Effector memory CD8-positive, alpha-beta T cell (primary cell): Measurements from ENCODE around the gene SIPA1L2.

Experiments used
- ATAC-seq: fragments of 150-1000 bp; cut with Tn5 transposase; replicated peaks from 2 replicates; pipeline ENCODE4 v1.10.0; 2021; ENCODE audit warnings: mild to moderate bottlenecking, moderate library complexity
- DNase-seq, 3 experiments: peaks; one replicate each; pipeline ENCODE4 v3.0.0; 2021
- H3K27ac Mint-ChIP-seq, 2 donors: one replicate each; pipeline ENCODE4 v1.8.0; 2022; ENCODE audit warnings: mild to moderate bottlenecking in 2 of 2, mixed read lengths in 2 of 2, moderate library complexity in 2 of 2
- H3K27me3 Mint-ChIP-seq, 2 donors: one replicate each; pipeline ENCODE4 v1.8.0; 2022; ENCODE audit warnings: mixed read lengths in 2 of 2
- H3K36me3 Mint-ChIP-seq: one replicate; pipeline ENCODE4 v1.8.0; 2022; ENCODE audit warnings: mild to moderate bottlenecking, moderate library complexity, mixed read lengths; ENCODE audit not compliant: insufficient read depth
- H3K4me1 Mint-ChIP-seq, 2 donors: one replicate each; pipeline ENCODE4 v1.8.0; 2022; ENCODE audit warnings: low read depth in 2 of 2, mixed read lengths in 2 of 2
- H3K4me3 Mint-ChIP-seq, 2 donors: one replicate each; pipeline ENCODE4 v1.8.0; 2022; ENCODE audit warnings: mild to moderate bottlenecking in 2 of 2, mixed read lengths in 2 of 2, moderate library complexity in 2 of 2
- H3K9me3 Mint-ChIP-seq, 2 donors: one replicate each; pipeline ENCODE4 v1.8.0; 2022; ENCODE audit warnings: mixed read lengths in 2 of 2

Gene SIPA1L2

DNA sequence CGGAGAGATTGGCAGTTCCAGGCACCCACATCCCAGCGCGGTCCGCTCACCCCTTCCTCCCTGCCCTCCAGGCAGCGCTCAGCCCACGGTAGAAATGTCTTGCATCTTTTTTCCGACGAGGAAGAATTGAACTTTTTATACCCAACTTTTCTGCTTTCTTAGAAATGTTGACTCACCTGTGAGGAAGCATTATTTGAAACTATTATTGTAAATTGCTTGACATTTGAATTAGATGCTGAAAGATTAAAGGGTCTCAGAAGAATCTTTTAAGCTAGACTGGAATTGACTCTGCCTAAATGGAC lies 912 bp upstream of the SIPA1L2 start:
- Mint-ChIP-seq H3K4me1 (peaks cover 18 to 26% of the 10 kb centered on the region in 2 donors), H3K9me3 (no peaks in the 10 kb centered on the region), H3K27me3 (peaks cover 19 to 20% of the 10 kb centered on the region in 2 donors), H3K36me3 (peaks cover 4% of the 10 kb centered on the region), H3K27ac (peak overlapping the region; percentile 49 to 69), H3K4me3 (peak overlapping the region; percentile 82 to 85)
- DNase-seq (no peak), ATAC-seq (no peak)

DNA sequence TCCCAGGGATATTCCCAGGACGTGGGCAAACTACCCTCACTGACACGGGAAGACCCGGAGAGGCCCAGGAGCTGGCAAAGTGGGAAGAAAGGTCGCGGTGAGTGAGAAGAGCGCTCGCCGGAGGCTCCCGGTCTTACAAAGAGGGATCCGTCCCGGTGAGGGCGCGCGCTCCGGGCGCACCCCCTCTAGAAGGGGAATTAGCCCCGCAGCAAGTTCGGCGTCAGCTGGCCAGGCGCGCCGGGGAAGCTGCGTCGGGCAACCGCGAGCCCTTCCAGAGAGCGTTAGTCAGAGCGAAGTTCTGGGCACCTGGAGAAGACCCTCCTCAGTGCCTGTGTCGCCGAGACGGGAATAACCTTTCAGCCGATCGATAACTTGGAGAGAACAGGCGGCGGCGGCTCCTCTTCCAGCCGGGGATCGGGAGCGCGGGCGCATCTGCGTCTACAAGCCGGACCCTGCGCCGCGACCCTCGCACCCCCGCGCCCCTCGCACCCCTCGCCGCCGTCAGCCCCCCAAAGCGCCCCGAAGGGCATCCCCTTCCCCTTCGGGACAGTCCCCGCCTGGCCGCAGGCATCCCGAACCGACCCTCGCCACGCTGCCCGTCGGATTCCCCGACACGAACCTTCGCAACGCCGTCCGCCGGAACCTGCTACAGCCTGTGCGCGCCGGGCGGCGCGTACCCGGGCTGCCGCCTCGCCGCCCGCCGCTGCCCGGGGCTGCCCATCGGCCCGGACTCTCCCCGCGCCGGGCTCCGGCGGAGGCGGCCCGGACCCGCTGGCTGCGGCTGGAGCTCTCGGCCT lies 485 bp downstream of the SIPA1L2 start:
- peak in 2 of 3 experiments; percentile 7 to 13 for DNase-seq
- ATAC-seq: peak; percentile 50
- H3K9me3 Mint-ChIP-seq: no peaks in the 10 kb centered on the region
- H3K4me1 Mint-ChIP-seq: peaks cover 25 to 30% of the 10 kb centered on the region in 2 donors
- peak overlapping the region in 1 of 2 donors; percentile 84 for H3K27ac Mint-ChIP-seq
- peak overlapping the region; percentile 82 to 85 for H3K4me3 Mint-ChIP-seq
- H3K27me3 Mint-ChIP-seq: peaks cover 9 to 10% of the 10 kb centered on the region in 2 donors
- H3K36me3 Mint-ChIP-seq: peaks cover 4% of the 10 kb centered on the region

DNA sequence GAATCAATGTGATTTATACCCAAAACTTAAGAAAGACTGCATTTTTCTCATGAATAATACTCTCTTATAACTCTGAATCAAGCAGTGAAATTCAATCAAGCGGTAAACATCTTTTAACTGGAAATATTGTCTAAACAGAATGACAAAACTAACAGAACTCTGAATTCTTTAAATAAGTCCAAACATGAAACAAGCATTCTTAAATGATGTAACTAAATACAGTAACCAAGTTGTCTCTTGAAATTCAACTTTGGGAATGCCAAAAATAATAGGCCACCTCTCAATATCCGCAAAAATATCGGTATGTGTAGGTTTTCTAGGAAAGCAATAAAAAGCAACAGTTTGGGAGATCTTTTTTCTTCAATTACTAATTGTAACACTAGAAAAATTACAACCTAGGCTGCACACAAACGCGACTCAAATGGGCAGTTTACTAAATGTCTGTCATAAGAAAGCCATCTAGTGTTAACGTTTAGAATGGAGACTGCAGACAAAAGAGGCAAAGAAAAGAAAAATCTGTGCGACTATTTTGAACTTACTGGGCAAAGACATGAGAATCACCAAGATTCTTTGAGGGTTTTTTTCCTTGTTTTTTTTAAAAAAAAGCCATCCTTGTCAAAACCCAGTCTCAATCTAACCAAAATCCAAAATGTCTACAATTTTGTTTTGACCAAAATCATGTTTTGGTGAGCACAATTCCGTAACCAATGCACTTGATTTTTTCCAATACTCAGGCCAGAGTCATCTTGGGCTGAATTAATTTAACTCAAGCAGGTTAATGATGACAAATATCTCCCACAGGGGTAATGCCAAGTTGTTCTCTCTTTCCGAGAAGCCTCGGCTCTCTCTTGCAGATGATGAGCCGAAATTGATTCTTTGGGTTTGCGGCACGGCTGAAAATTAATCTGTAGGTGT lies 1.3 kb downstream of the SIPA1L2 start:
- H3K4me1 Mint-ChIP-seq: peaks cover 26 to 30% of the 10 kb centered on the region in 2 donors
- peaks cover 9 to 10% of the 10 kb centered on the region in 2 donors for H3K27me3 Mint-ChIP-seq
- ATAC-seq: no peak
- peaks cover 4% of the 10 kb centered on the region for H3K36me3 Mint-ChIP-seq
- peak overlapping the region in 1 of 2 donors; percentile 84 for H3K27ac Mint-ChIP-seq
- H3K9me3 Mint-ChIP-seq: no peaks in the 10 kb centered on the region
- no peak for DNase-seq
- H3K4me3 Mint-ChIP-seq: peak overlapping the region; percentile 82 to 85

DNA sequence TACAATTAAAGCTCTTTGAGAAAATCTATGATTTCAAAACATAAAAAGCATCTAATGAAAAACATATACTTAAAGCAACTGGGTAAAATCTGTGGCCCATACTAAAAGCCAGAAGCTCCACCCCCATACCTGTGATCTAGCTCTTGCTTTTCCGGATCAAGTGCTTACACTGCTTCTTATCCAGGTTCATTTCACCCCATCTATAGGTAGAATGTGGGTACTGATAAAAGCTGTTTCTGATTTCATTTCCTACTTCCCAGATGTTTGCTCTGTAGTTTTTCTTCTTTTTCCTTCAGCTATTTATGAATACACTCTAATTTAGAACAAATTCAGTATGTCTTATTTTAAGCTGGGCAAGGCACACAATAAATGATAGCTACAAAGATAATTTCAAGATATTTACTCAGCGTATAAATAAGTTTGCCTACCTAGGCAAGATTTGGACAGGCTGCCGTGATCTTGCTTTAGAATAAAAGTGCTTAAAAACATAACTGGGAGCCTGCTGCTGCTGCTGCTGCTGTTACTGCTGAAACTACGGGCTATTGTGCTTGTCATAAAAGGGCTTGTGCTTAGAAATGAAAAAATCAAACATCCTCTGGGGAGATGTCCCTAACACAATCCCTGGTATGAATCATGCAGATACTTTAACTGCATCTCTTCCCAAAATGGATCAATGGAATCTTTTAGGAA lies 2.1 kb downstream of the SIPA1L2 start:
- H3K27me3 Mint-ChIP-seq: peaks cover 8 to 9% of the 10 kb centered on the region in 2 donors
- DNase-seq: peak in 2 of 3 experiments; percentile 11 to 20

DNA sequence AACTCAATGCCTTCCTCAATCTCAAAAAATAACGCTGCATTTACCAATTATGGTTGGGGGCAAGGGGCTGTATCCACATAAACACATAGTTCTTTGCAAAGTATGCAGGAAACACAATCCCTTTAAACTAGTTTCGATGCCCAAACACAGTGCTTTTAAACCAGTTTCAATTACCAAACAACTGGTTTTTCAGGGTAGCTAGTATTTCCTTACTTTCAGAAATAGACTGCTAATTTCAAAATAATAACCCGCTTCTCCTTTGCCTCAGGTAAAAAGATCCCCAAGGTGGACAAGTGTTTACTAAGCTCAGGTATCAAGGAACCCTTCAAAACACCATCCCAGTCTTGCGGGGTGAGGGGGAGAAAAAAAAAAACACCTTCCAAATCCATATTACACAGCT lies 2.8 kb downstream of the SIPA1L2 start:
- Mint-ChIP-seq H3K9me3 (no peaks in the 10 kb centered on the region), H3K27me3 (peaks cover 1 to 2% of the 10 kb centered on the region in 2 donors), H3K27ac (peak overlapping the region in 1 of 2 donors; percentile 19), H3K4me3 (peak overlapping the region in 1 of 2 donors; percentile 51), H3K4me1 (peaks cover 26 to 30% of the 10 kb centered on the region in 2 donors), H3K36me3 (peaks cover 4% of the 10 kb centered on the region)
- DNase-seq: no peak
- no peak for ATAC-seq

More for the DNA sequence above, 2.1 kb downstream of the SIPA1L2 start:
- Mint-ChIP-seq H3K4me1 (peaks cover 26 to 30% of the 10 kb centered on the region in 2 donors), H3K4me3 (peak overlapping the region; percentile 51 to 82), H3K9me3 (no peaks in the 10 kb centered on the region), H3K36me3 (peaks cover 4% of the 10 kb centered on the region), H3K27ac (peak overlapping the region in 1 of 2 donors; percentile 19)
- ATAC-seq: peak; percentile 57

DNA sequence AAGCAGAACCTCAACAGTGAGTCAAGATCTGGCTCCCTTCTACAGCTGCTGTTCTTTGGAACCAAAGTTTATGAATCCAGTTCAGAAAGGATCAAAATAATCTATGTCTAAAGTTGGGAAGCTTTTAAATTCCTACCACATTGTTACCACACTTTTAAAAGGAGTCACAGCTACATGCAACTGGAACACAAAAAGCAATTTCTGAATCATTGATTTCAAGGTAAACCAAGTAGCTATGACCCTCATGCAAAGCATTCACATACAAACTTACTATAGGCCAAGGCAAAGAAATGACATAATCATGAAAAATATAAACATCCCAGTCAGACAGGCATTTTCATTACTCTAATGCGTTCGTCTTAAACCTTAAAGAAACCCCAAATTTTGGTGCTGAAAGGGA lies 3.5 kb downstream of the SIPA1L2 start:
- no peak overlapping the region for H3K27ac Mint-ChIP-seq
- no peak for ATAC-seq
- no peak overlapping the region for H3K4me3 Mint-ChIP-seq

DNA sequence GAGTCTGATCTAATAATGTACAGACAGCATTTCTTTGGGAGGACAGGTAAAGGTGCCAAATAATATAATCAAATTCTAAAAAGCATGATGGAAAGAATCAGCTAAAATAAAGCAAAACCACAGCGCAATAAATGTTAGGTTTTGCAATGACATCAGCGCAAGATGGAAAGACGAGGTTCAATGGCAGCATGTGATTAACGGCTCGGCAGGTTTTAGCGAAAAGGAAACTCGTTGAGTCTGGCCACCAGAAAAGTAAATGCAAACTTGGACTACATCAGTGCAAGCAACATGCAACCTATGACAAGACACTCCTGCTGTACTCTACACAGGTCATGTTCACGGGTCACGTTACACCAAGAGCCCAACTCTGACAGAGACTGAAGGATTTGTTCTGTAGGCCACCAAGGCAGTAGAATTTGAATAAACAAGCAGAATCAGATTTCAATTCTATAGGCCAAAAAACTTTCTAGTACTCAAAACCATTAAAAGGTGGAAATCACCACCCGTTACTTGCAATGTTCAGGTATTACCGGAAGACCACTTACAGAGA lies 4.5 kb downstream of the SIPA1L2 start:
- peaks cover 4% of the 10 kb centered on the region for H3K36me3 Mint-ChIP-seq
- ATAC-seq: no peak
- H3K27ac Mint-ChIP-seq: no peak overlapping the region
- no peaks in the 10 kb centered on the region for H3K27me3 Mint-ChIP-seq
- no peaks in the 10 kb centered on the region for H3K9me3 Mint-ChIP-seq
- DNase-seq: no peak
- H3K4me3 Mint-ChIP-seq: no peak overlapping the region
- peaks cover 20 to 27% of the 10 kb centered on the region in 2 donors for H3K4me1 Mint-ChIP-seq

More for the DNA sequence above, 3.5 kb downstream of the SIPA1L2 start:
- peaks cover 26 to 30% of the 10 kb centered on the region in 2 donors for H3K4me1 Mint-ChIP-seq
- H3K36me3 Mint-ChIP-seq: peaks cover 4% of the 10 kb centered on the region
- no peaks in the 10 kb centered on the region for H3K27me3 Mint-ChIP-seq
- no peak for DNase-seq
- no peaks in the 10 kb centered on the region for H3K9me3 Mint-ChIP-seq

DNA sequence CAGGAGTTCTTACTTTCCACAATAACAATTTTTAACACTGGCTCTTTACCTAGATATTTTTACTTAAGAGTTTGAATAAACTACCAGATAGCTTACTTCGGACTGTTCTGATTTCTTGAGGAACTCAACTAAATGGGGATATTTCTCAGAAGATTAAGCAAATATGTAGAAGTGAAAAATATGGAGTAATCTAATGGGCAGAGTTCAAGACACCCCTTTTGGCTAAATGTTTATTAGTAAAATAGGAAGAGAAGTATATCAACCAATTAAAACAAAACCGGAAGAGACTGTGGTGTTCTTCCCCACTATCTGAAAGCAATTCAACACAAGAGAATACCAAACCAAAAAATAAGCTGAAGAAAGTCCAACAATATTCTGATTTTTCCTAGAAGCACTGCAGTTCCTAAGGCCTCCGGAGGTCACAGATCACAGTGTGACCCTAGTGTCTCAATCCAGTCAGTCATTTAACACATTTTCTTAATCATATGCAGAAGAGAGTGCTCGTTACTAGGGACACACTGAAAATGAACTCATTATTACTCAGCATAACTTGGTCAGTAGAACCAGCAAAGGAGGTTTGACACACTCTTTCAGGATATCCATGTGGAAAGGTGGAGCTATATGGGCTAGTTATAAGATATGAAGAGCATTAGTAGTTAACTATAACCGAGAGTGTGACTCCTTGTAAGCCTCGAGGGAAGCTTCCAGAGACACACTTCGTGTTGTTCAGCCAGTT lies 5.2 kb downstream of the SIPA1L2 start:
- ATAC-seq (no peak), DNase-seq (no peak)
- H3K9me3 Mint-ChIP-seq: no peaks in the 10 kb centered on the region
- no peaks in the 10 kb centered on the region for H3K27me3 Mint-ChIP-seq
- peaks cover 20 to 28% of the 10 kb centered on the region in 2 donors for H3K4me1 Mint-ChIP-seq
- peaks cover 4% of the 10 kb centered on the region for H3K36me3 Mint-ChIP-seq
- H3K27ac Mint-ChIP-seq: no peak overlapping the region
- peak overlapping the region in 1 of 2 donors; percentile 3 for H3K4me3 Mint-ChIP-seq

DNA sequence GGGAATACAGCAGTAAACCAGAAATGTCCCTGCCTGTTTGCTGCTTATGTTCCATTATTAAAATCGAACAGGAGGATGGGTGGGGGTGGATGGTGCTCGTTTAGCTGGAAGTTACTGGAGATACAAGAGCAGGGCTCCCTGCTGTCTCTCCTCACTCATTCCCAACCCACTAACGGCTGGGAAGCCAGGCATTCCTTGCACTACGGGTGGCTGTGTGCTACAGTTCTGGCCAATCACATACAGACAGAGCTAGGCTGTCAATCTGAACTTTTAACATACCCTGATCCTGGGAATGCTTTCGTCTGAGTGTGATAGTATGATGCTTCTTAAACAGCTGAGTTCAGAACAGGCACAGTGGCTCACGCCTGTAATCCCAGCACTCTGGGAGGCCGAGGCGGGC lies 7.0 kb downstream of the SIPA1L2 start:
- Mint-ChIP-seq H3K4me1 (peaks cover 14 to 17% of the 10 kb centered on the region in 2 donors), H3K27ac (no peak overlapping the region), H3K27me3 (no peaks in the 10 kb centered on the region), H3K36me3 (no peaks in the 10 kb centered on the region), H3K4me3 (no peak overlapping the region), H3K9me3 (no peaks in the 10 kb centered on the region)
- no peak for DNase-seq
- no peak for ATAC-seq

DNA sequence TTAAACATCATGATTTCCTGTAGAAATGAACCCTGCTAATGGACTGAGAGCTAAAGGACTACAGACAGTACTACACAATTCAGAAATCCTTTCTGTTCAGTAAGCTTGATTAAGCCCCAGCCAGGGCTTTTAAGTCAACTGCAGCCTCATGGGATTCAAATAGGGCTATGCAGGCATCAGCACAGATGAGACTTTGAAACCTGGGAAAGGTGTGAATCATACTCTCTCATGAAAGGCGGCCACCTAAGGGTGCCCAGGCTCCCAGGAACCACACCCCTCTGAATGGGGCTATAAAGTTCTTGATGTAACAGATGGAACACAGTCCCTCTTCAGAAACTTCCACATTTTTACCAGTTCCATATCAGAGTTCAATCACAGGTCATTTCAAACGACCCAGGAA lies 7.6 kb downstream of the SIPA1L2 start:
- H3K27ac Mint-ChIP-seq: no peak overlapping the region
- no peaks in the 10 kb centered on the region for H3K36me3 Mint-ChIP-seq
- no peaks in the 10 kb centered on the region for H3K27me3 Mint-ChIP-seq
- DNase-seq (no peak), ATAC-seq (no peak)
- no peaks in the 10 kb centered on the region for H3K9me3 Mint-ChIP-seq
- H3K4me3 Mint-ChIP-seq: no peak overlapping the region
- peaks cover 8 to 11% of the 10 kb centered on the region in 2 donors for H3K4me1 Mint-ChIP-seq

DNA sequence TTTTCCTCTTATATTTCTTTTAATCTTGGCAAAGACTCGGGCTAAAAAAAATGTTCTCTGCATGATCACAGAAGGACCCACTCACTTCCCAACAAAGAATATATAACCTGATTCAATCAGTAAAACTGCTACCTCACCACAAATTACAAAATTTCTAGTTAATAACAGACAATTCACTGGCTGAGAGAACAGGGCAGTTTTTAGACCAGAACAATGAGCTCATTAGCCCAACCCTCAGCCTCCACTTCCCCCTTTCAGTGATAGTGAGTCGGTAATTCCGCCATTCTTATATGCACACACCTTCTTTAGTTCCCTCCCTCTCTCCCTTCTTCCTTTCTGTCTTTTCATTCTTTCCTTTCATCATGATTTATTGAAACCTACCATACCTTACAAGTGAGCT lies 8.9 kb downstream of the SIPA1L2 start:
- Mint-ChIP-seq H3K36me3 (no peaks in the 10 kb centered on the region), H3K27me3 (no peaks in the 10 kb centered on the region), H3K4me1 (peaks cover 8% of the 10 kb centered on the region in 2 donors), H3K4me3 (no peak overlapping the region), H3K27ac (no peak overlapping the region), H3K9me3 (no peaks in the 10 kb centered on the region)
- DNase-seq (no peak), ATAC-seq (no peak)

DNA sequence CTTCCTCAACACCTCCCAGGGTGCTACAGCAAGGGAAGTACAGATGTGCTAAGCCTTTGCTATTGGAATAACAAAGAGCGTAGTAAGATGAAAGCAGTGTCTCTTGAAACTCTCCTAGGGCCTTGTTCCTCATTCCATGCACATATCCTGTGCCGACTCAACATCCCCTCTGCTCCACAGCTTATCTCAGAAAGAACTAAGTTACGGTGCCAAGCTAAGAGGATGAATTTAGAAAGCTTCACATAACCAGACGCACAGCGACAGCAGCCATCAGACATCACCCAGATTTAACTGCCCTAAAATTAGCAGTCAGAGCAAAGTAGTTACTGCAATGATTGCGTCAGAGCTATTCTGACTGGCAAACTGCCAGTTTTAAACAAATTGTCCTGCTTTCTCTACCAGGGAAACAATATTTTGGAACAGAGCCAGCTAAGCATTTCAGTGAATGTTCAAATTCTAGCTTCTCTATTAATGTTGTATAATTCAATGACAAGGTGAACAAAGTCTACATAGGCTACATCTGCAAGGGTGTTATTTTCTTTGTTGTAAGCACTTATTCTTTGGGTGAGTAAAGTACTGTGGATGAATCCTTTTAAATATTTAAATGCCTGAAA lies 9.5 kb downstream of the SIPA1L2 start:
- peaks cover 8% of the 10 kb centered on the region in 2 donors for H3K4me1 Mint-ChIP-seq
- H3K9me3 Mint-ChIP-seq: no peaks in the 10 kb centered on the region
- DNase-seq (no peak), ATAC-seq (no peak)
- H3K27me3 Mint-ChIP-seq: no peaks in the 10 kb centered on the region
- peaks cover 2% of the 10 kb centered on the region for H3K36me3 Mint-ChIP-seq
- H3K27ac Mint-ChIP-seq: no peak overlapping the region
- H3K4me3 Mint-ChIP-seq: no peak overlapping the region
